IPS-18a (cell line): ENCODE measurements around the gene SLC16A9.

ENCODE experiments used
- H3K27ac ChIP-seq: one replicate; pipeline ENCODE4 v1.5.1; 2013; ENCODE audit warnings: low read length
- H3K27me3 ChIP-seq: one replicate; pipeline ENCODE4 v1.6.1; 2013; ENCODE audit warnings: mild to moderate bottlenecking, low read length; ENCODE audit not compliant: control insufficient read depth, insufficient read depth
- H3K36me3 ChIP-seq: one replicate; pipeline ENCODE4 v1.6.1; 2013; ENCODE audit warnings: low read depth, low read length; ENCODE audit not compliant: control insufficient read depth
- H3K4me1 ChIP-seq: one replicate; pipeline ENCODE4 v1.6.1; 2013; ENCODE audit warnings: low read depth, low read length; ENCODE audit not compliant: control insufficient read depth
- H3K4me3 ChIP-seq: one replicate; pipeline ENCODE4 v1.5.1; 2013; ENCODE audit warnings: low read length
- H3K9ac ChIP-seq: one replicate; pipeline ENCODE4 v1.6.1; 2013; ENCODE audit warnings: mild to moderate bottlenecking, low read length, moderate library complexity
- H3K9me3 ChIP-seq: one replicate; pipeline ENCODE4 v1.6.1; 2013; ENCODE audit warnings: low read depth, low read length; ENCODE audit not compliant: control insufficient read depth

Gene SLC16A9

GRCh38 chr10:59713196-59713821 is 3.7 kb upstream of the SLC16A9 start:
- no peak overlapping the region for H3K4me3 ChIP-seq
- H3K4me1 ChIP-seq: peaks cover 7% of the 10 kb centered on the region
- H3K27ac ChIP-seq: no peak overlapping the region
- H3K27me3 ChIP-seq: peaks cover 20% of the 10 kb centered on the region
- H3K36me3 ChIP-seq: no peaks in the 10 kb centered on the region
- no peaks in the 10 kb centered on the region for H3K9me3 ChIP-seq
- H3K9ac ChIP-seq: no peak overlapping the region

DNA sequence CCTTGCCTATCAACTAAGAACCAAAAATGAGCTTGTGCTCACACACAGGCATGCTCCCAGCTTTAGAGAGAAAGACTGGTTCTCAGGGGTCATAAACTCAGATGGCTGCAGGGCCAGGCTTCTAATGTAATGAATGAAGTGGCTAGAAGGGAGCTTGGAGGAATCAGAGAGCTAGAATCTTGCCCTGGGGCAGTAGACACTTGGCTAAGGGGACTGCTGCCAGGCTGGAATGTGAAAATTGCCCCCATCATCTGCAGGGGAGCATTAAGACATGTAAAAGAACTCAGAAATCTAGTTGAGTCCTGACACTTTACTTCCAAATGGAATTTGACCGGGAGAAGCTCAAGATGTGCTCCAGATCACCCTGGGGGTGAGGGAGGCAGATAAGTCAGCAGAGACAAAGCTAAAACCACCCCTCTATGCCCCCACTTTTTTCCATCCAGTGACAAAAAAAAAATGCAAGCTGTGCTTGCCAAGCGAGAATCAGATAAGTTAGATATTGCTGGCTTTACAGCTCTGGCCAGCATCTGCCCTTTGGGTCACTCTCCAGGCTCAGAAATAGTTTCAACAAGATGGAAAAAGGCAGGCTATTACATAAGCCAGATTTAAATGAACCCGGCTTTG is 2.3 kb upstream of the SLC16A9 start:
- peaks cover 26% of the 10 kb centered on the region for H3K27me3 ChIP-seq

DNA sequence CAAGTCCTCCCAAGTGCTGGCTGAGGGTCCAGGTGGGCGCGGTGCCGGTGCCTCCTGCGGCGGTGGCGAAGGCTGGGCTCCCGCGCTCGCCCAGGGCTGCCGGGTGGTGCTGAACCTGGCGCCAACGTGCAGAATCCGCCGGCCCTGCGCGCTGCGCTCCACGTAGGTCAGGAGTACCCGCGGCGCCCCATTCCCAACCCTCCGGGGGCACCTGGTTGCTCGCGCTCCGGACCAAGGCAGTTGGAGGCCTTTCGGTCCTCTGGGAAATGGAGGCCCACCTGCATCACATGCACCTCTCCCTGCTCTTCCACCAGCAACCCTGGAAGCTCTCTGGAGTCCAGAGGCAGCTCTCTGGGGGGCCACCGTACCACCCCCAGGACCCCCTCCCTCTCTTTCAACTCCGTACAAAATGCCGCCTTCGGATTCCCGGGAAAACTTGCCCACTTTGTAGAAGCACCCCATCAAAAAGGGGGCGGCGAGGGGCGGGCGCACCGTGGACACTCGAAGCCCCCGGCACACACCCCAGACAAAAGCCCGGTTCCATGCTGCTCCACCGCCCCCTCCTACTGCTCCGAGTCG is 745 bp downstream of the SLC16A9 start:
- Histone ChIP-seq H3K4me3 (peak overlapping the region; percentile 86), H3K4me1 (peaks cover 22% of the 10 kb centered on the region), H3K27ac (peak overlapping the region; percentile 53), H3K27me3 (peaks cover 26% of the 10 kb centered on the region), H3K36me3 (no peaks in the 10 kb centered on the region), H3K9me3 (no peaks in the 10 kb centered on the region), H3K9ac (peak overlapping the region; percentile 93)

More for the DNA sequence above, 2.3 kb upstream of the SLC16A9 start:
- Histone ChIP-seq H3K36me3 (no peaks in the 10 kb centered on the region), H3K27ac (no peak overlapping the region), H3K4me3 (no peak overlapping the region), H3K9me3 (no peaks in the 10 kb centered on the region), H3K9ac (no peak overlapping the region), H3K4me1 (peaks cover 14% of the 10 kb centered on the region)

DNA sequence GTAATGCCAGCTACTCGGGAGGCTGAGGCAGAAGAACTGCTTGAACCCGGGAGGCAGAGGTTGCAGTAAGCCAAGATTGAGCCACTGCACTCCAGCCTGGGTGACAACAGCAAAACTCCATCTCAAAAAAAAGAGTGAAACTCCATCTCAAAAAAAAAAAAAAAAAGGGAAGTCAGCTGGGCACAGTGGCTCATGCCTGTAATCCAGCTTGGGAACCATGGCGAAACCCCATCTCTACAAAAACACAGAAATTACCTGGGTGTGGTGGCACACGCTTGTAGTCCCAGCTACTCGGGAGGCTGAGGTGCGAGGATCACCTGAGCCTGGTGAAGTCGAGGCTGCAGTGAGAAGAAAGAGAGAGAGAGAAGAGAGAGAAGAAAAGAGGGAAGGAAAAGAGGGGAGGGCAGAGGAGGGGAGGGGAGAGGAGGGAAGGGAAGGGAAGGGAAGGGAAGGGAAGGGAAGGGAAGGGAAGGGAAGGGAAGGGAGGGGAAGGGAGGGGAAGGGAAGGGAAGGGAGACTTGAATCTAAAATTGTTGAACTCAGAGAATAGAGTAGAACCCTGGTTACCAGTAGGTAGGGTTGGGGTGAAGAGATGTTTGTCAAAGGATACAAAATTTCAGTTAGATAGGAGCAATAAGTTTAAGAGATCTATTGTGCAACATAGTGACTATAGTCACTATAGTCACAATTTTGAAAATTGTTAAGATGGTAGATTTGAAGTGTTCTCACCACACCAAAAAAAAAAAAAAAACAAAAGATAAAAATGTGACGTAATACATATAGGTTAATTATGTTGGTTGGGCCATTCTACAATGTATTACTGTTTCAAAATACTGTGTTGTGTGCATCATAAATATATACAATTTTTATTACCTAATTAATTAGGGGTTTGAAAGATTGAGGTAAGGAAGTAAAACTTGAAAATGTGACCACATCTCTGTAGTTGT is 2.5 kb downstream of the SLC16A9 start:
- H3K27ac ChIP-seq: no peak overlapping the region
- H3K9me3 ChIP-seq: no peaks in the 10 kb centered on the region
- peaks cover 22% of the 10 kb centered on the region for H3K4me1 ChIP-seq
- no peaks in the 10 kb centered on the region for H3K36me3 ChIP-seq
- H3K27me3 ChIP-seq: peaks cover 26% of the 10 kb centered on the region
- no peak overlapping the region for H3K9ac ChIP-seq
- no peak overlapping the region for H3K4me3 ChIP-seq

DNA sequence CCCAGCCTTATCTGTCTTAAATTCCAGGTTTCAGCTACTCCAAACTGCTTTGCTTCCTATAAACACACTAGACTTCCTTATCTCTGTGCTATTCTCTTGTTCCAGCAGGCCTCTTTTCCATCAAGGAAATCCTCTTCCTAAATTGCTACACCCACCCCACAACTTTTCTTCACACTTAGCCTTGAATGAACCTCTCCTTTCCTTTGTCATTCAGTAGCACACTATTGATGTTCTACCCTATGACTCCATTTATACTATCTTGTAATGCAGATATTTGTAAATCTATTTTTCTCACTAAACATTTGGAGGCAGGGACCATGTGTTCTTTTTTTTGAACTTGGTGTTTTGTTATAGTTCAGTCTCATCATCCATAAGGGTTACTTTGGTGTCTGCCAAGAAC is 3.7 kb downstream of the SLC16A9 start:
- Histone ChIP-seq H3K27ac (no peak overlapping the region), H3K36me3 (no peaks in the 10 kb centered on the region), H3K4me1 (peaks cover 22% of the 10 kb centered on the region), H3K27me3 (peaks cover 19% of the 10 kb centered on the region), H3K9ac (no peak overlapping the region), H3K9me3 (no peaks in the 10 kb centered on the region), H3K4me3 (peak overlapping the region; percentile 26)

DNA sequence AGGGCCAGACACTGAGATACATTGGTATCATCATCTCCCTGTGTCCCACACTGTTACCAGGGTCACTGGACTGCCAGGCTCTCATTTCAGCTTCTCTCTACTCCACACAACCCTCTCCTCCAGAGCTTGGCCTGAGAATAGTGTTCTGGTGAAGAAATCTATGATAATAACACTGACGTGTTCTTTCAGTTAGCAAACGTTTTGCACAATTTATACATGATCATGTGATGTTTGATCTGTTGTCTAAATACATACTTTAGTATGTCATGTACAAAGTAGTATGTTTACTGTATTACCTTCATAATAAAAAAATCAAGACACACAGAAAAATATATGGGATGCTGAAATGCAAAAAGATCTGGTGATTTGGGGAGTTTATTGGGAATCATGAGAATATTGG is 5.0 kb downstream of the SLC16A9 start:
- Histone ChIP-seq H3K4me3 (no peak overlapping the region), H3K27ac (no peak overlapping the region), H3K9me3 (no peaks in the 10 kb centered on the region), H3K27me3 (peaks cover 12% of the 10 kb centered on the region), H3K9ac (no peak overlapping the region), H3K36me3 (no peaks in the 10 kb centered on the region), H3K4me1 (peaks cover 21% of the 10 kb centered on the region)

DNA sequence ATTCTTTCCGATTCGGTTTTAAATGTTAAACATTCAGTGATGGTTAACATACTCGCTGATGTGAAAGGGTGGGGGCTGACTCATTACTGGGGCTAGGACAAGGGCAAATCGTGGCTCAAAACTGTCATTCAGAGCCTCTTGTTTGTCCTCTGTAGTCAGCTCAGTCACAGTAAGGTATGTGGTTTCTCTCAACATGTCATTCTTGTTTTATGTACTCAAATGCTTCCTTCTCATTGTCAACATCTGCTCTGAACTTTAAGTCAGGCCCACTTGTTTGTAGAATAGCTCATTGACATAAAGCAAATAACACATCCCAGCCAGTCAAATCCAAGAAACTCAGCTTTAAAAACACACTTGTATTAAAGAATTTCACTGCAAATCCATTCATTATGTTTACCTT is 7.3 kb downstream of the SLC16A9 start:
- Histone ChIP-seq H3K4me1 (peaks cover 12% of the 10 kb centered on the region), H3K36me3 (no peaks in the 10 kb centered on the region), H3K4me3 (no peak overlapping the region), H3K27ac (no peak overlapping the region), H3K27me3 (no peaks in the 10 kb centered on the region), H3K9ac (no peak overlapping the region), H3K9me3 (no peaks in the 10 kb centered on the region)

DNA sequence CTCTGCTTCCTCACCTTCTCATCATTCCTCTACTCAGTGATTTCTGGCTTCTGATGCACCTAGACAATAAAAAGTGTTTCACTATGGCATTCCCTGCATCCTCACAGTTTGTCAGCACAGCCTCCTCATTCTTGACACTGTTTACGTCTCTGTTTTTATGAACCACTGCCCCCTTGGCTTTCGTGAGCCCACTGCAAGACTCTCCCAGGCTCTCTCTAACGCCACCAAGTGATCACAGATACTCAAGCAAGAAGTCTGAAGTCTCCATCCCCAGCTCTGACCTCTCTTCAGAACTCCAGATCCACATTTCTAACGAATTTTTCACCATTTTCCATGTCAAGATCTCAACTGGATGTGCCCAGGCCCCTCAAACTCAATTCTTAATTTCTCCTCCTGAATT is 8.9 kb downstream of the SLC16A9 start:
- H3K4me1 ChIP-seq: peaks cover 7% of the 10 kb centered on the region
- H3K36me3 ChIP-seq: no peaks in the 10 kb centered on the region
- H3K27me3 ChIP-seq: no peaks in the 10 kb centered on the region
- no peak overlapping the region for H3K4me3 ChIP-seq
- no peak overlapping the region for H3K27ac ChIP-seq
- no peak overlapping the region for H3K9ac ChIP-seq
- H3K9me3 ChIP-seq: no peaks in the 10 kb centered on the region

DNA sequence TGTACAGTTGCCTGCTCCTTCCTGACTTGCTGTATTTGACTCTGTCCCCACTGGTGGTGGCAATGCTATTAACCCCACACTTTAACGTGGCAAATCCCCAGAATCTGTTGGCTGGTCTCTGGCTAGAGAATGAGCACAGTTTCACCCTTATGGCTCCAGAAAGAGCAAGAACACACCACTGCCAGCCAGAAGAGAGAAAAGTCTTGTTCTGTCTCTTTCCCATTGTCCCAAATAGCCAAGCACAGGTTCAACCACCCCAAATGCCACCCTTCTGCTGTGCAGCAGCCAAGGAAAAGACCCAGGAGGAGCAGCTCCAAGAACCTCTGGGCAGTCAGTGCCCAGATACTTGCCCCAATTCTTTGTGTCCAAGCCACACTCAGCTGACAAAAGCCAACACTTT is 11.3 kb downstream of the SLC16A9 start:
- no peaks in the 10 kb centered on the region for H3K36me3 ChIP-seq

DNA sequence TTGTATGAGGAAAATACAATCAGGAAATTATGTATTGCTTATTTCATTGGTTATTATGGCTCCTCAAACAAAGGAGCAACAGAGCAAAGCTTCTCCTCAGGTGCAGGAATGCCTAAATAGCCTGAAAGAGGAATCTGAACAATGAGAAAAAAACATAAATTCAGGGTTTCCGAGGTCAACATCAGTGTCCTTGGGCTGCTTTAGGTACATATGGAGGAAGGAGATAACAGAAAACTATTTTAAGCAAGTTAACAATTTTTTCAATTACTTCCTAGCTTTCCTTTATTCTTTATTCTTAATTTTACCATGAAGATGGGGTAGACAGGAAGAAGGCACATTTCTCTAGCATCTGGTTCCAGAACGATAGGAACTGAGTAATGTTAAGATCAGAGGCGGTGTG is 14.0 kb downstream of the SLC16A9 start:
- no peaks in the 10 kb centered on the region for H3K9me3 ChIP-seq
- no peaks in the 10 kb centered on the region for H3K27me3 ChIP-seq
- H3K36me3 ChIP-seq: no peaks in the 10 kb centered on the region
- H3K4me1 ChIP-seq: peaks cover 2% of the 10 kb centered on the region
- no peak overlapping the region for H3K27ac ChIP-seq
- H3K4me3 ChIP-seq: no peak overlapping the region
- no peak overlapping the region for H3K9ac ChIP-seq

More for the DNA sequence above, 11.3 kb downstream of the SLC16A9 start:
- Histone ChIP-seq H3K27me3 (no peaks in the 10 kb centered on the region), H3K4me3 (no peak overlapping the region), H3K9me3 (no peaks in the 10 kb centered on the region), H3K27ac (no peak overlapping the region), H3K4me1 (peaks cover 3% of the 10 kb centered on the region), H3K9ac (no peak overlapping the region)

GRCh38 chr10:59694936-59695335 is 14.7 kb downstream of the SLC16A9 start:
- H3K27ac ChIP-seq: no peak overlapping the region
- H3K36me3 ChIP-seq: no peaks in the 10 kb centered on the region
- no peaks in the 10 kb centered on the region for H3K27me3 ChIP-seq
- no peak overlapping the region for H3K9ac ChIP-seq
- H3K4me1 ChIP-seq: no peaks in the 10 kb centered on the region
- no peak overlapping the region for H3K4me3 ChIP-seq
- H3K9me3 ChIP-seq: no peaks in the 10 kb centered on the region
